Measurements from ENCODE around the gene WRNIP1. TPM values are rescaled to one million over a fixed set of nuclear protein-coding genes. Genes with fewer than 3 reads are reported as not detected.
A peak's percentile ranks its signal among the peaks of the same experiment; 100 is the strongest.

Gene WRNIP1
- total RNA-seq, 2 donors from 2014 or later = 51.9 to 53.5 TPM

- H3K4me3 ChIP-seq = no peak overlapping the region
- no peak for DNase-seq (ENCODE audit: low spot score)
- peaks cover 0 to 32% of the 10 kb centered on the region in 2 donors for H3K4me1 ChIP-seq
- TF ChIP-seq CTCF (IDR thresholded peaks at IDR 0.05) = no peak
- no peaks in the 10 kb centered on the region for H3K27me3 ChIP-seq
- H3K9me3 ChIP-seq = peaks cover 0 to 17% of the 10 kb centered on the region in 2 donors
- peak overlapping the region; percentile 34 to 43 for H3K27ac ChIP-seq
- H3K36me3 ChIP-seq = no peaks in the 10 kb centered on the region
These were observed 52.8 kb downstream of the WRNIP1 start for GRCh38 chr6:2817903-2818443.

- no peak for DNase-seq (ENCODE audit: low spot score)
- peak overlapping the region; percentile 34 to 43 for H3K27ac ChIP-seq
- TF ChIP-seq CTCF (IDR thresholded peaks at IDR 0.05) = no peak
- H3K4me3 ChIP-seq = peak overlapping the region in 1 of 2 donors; percentile 1
- no peaks in the 10 kb centered on the region for H3K27me3 ChIP-seq
- H3K9me3 ChIP-seq = peaks cover 0 to 17% of the 10 kb centered on the region in 2 donors
- peaks cover 0 to 32% of the 10 kb centered on the region in 2 donors for H3K4me1 ChIP-seq
- no peaks in the 10 kb centered on the region for H3K36me3 ChIP-seq
These were observed 53.4 kb downstream of the WRNIP1 start for GRCh38 chr6:2818593-2818992.

GRCh38 chr6:2819115-2819514 is 53.9 kb downstream of the WRNIP1 start:
- Histone ChIP-seq H3K4me3 (no peak overlapping the region), H3K9me3 (peaks cover 0 to 17% of the 10 kb centered on the region in 2 donors), H3K27ac (peak overlapping the region; percentile 12 to 34), H3K27me3 (no peaks in the 10 kb centered on the region), H3K36me3 (no peaks in the 10 kb centered on the region), H3K4me1 (peaks cover 0 to 32% of the 10 kb centered on the region in 2 donors)
- TF ChIP-seq CTCF (IDR thresholded peaks at IDR 0.05) = no peak
- no peak for DNase-seq (ENCODE audit: low spot score)

- H3K36me3 ChIP-seq = no peaks in the 10 kb centered on the region
- H3K27me3 ChIP-seq = no peaks in the 10 kb centered on the region
- peaks cover 0 to 32% of the 10 kb centered on the region in 2 donors for H3K4me1 ChIP-seq
- H3K4me3 ChIP-seq = no peak overlapping the region
- no peak for TF ChIP-seq CTCF (IDR thresholded peaks at IDR 0.05)
- H3K27ac ChIP-seq = no peak overlapping the region
- no peak for DNase-seq (ENCODE audit: low spot score)
- H3K9me3 ChIP-seq = peaks cover 0 to 17% of the 10 kb centered on the region in 2 donors
These were observed 54.8 kb downstream of the WRNIP1 start for GRCh38 chr6:2819978-2820377.

GRCh38 chr6:2820415-2820814 is 55.2 kb downstream of the WRNIP1 start:
- TF ChIP-seq CTCF (IDR thresholded peaks at IDR 0.05) = no peak
- no peak overlapping the region for H3K27ac ChIP-seq
- no peak overlapping the region for H3K4me3 ChIP-seq
- H3K9me3 ChIP-seq = peaks cover 0 to 16% of the 10 kb centered on the region in 2 donors
- H3K27me3 ChIP-seq = no peaks in the 10 kb centered on the region
- H3K4me1 ChIP-seq = peaks cover 0 to 32% of the 10 kb centered on the region in 2 donors
- no peak for DNase-seq (ENCODE audit: low spot score)
- no peaks in the 10 kb centered on the region for H3K36me3 ChIP-seq

GRCh38 chr6:2821554-2821953 is 56.4 kb downstream of the WRNIP1 start:
- no peak overlapping the region for H3K27ac ChIP-seq
- DNase-seq (ENCODE audit: low spot score) = no peak
- no peaks in the 10 kb centered on the region for H3K36me3 ChIP-seq
- H3K4me3 ChIP-seq = no peak overlapping the region
- H3K27me3 ChIP-seq = no peaks in the 10 kb centered on the region
- TF ChIP-seq CTCF (IDR thresholded peaks at IDR 0.05) = no peak
- H3K4me1 ChIP-seq = peaks cover 0 to 33% of the 10 kb centered on the region in 2 donors
- peaks cover 0 to 5% of the 10 kb centered on the region in 2 donors for H3K9me3 ChIP-seq
